ENCODE measurements around the gene FRMPD4. TPM values are rescaled to one million over a fixed set of nuclear protein-coding genes. Genes with fewer than 3 reads are reported as not detected.

FRMPD4 gene
- total RNA-seq, 1 experiment from 2014 or later = not detected

DNA sequence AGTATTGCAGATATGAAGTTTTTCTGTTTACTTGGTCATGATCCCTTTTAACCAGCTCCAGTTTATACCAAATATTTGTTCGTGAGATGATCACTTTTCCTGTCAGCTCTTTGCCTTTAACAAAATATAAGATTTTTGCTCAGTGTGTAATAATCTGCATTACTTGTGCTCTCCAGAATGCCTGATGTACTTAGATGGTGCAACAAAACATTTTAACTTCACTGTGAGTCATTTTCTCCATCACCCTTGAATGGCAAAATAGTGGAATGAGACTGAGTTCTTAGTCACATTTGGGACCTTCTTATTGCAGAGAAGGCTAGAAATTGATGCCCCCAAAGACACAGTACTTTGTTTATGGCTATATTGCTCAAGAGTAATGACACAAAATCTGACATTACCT lies 252.0 kb downstream of the FRMPD4 start:
- Histone ChIP-seq H3K4me2 (no peak overlapping the region), H3F3A (ENCODE audit: insufficient read depth, low read depth) (no peaks in the 10 kb centered on the region), H3K79me2 (ENCODE audit: low read depth) (no peaks in the 10 kb centered on the region), H3K9me3 (ENCODE audit: insufficient read depth, low read depth) (no peaks in the 10 kb centered on the region), H3K9me2 (ENCODE audit: insufficient read depth) (no peaks in the 10 kb centered on the region), H2AFZ (no peak overlapping the region), H3K27me3 (ENCODE audit: insufficient read depth, low read depth) (0 out of 2 replicates have a peak, but pooled peaks cover 3% of the 10 kb centered on the region), H3K36me3 (ENCODE audit: low read depth) (no peaks in the 10 kb centered on the region), H3K27ac (no peak overlapping the region), H3K4me3 (no peak overlapping the region), H4K20me1 (ENCODE audit: insufficient read depth) (no peaks in the 10 kb centered on the region), H3K4me1 (replicated peaks; ENCODE audit: insufficient read depth) (no peaks in the 10 kb centered on the region)
- intact Hi-C loops (cut with micrococcal nuclease; ENCODE audit: unreplicated experiment) = no loop called here
- POLR2A ChIA-PET (ENCODE audit: unreplicated experiment) = no interaction called here
- CTCF ChIA-PET = no interaction called here
- no peak for DNase-seq
- no peak for TF ChIP-seq EZH2 (IDR thresholded peaks at IDR 0.05; ENCODE audit: low read depth)
- TF ChIP-seq, protein P1, sequence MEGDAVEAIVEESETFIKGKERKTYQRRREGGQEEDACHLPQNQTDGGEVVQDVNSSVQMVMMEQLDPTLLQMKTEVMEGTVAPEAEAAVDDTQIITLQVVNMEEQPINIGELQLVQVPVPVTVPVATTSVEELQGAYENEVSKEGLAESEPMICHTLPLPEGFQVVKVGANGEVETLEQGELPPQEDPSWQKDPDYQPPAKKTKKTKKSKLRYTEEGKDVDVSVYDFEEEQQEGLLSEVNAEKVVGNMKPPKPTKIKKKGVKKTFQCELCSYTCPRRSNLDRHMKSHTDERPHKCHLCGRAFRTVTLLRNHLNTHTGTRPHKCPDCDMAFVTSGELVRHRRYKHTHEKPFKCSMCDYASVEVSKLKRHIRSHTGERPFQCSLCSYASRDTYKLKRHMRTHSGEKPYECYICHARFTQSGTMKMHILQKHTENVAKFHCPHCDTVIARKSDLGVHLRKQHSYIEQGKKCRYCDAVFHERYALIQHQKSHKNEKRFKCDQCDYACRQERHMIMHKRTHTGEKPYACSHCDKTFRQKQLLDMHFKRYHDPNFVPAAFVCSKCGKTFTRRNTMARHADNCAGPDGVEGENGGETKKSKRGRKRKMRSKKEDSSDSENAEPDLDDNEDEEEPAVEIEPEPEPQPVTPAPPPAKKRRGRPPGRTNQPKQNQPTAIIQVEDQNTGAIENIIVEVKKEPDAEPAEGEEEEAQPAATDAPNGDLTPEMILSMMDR (conservative IDR thresholded peaks at IDR 0.05) = no peak
- no TSS peak for BruUV-seq (replicated peaks)

DNA sequence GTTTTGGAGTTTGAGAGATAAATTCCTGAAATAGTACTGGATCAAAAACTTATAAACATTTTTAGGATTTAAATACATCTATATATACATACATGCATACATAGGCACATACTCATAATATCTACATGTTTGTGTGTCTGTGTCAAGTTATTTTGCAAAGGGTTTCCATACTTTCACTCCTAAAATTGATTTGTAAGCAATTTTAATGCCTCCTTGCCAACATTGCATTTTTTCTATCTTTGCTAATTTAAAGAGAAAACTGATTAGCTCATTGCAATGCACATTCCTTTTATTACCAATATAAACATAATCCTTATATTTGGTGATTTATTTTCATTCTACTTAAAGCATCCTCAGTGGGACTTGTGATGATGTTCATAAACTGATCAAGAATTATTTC lies 258.3 kb downstream of the FRMPD4 start:
- no peak overlapping the region for H2AFZ ChIP-seq
- ChIA-PET CTCF (no interaction called here), POLR2A (ENCODE audit: unreplicated experiment) (no interaction called here)
- H3K27ac ChIP-seq = no peak overlapping the region
- no TSS peak for BruUV-seq (replicated peaks)
- DNase-seq = no peak
- H3K4me2 ChIP-seq = no peak overlapping the region
- no peaks in the 10 kb centered on the region for H3K36me3 ChIP-seq (ENCODE audit: low read depth)
- H3K4me3 ChIP-seq = no peak overlapping the region
- intact Hi-C loops (cut with micrococcal nuclease; ENCODE audit: unreplicated experiment) = no loop called here
- TF ChIP-seq, protein P1 (conservative IDR thresholded peaks at IDR 0.05) = no peak
- no peak for TF ChIP-seq EZH2 (IDR thresholded peaks at IDR 0.05; ENCODE audit: low read depth)
- H3K9me3 ChIP-seq (ENCODE audit: insufficient read depth, low read depth) = no peaks in the 10 kb centered on the region
- H3K27me3 ChIP-seq (ENCODE audit: insufficient read depth, low read depth) = no peaks in the 10 kb centered on the region
- H3K4me1 ChIP-seq (replicated peaks; ENCODE audit: insufficient read depth) = no peaks in the 10 kb centered on the region
- H3F3A ChIP-seq (ENCODE audit: insufficient read depth, low read depth) = no peaks in the 10 kb centered on the region
- no peaks in the 10 kb centered on the region for H4K20me1 ChIP-seq (ENCODE audit: insufficient read depth)
- no peaks in the 10 kb centered on the region for H3K79me2 ChIP-seq (ENCODE audit: low read depth)
- H3K9me2 ChIP-seq (ENCODE audit: insufficient read depth) = no peaks in the 10 kb centered on the region

DNA sequence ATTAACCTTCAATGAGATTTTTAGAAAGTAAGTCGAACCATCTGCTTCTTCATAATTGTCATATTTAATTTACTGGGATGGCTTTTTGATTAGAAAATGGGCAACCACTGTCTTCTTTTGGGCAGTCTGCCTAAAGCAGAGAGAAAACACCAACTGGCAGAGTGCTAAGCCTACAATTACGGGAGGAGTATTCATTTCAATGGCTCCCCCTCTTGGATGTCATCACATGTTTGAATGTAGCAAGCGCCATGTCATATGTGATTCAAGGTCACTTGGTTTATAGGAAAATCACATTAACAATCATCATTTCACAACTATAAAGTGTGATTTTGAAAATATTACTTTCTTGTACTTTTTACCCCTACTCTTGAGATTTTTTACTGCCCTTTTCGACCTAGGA lies 261.9 kb downstream of the FRMPD4 start:
- ChIA-PET CTCF (no interaction called here), POLR2A (ENCODE audit: unreplicated experiment) (no interaction called here)
- Histone ChIP-seq H3K4me3 (no peak overlapping the region), H4K20me1 (ENCODE audit: insufficient read depth) (no peaks in the 10 kb centered on the region), H3K36me3 (ENCODE audit: low read depth) (no peaks in the 10 kb centered on the region), H3K27ac (no peak overlapping the region), H3F3A (ENCODE audit: insufficient read depth, low read depth) (no peaks in the 10 kb centered on the region), H3K4me1 (replicated peaks; ENCODE audit: insufficient read depth) (no peaks in the 10 kb centered on the region), H3K4me2 (no peak overlapping the region), H3K9me3 (ENCODE audit: insufficient read depth, low read depth) (no peaks in the 10 kb centered on the region), H3K9me2 (ENCODE audit: insufficient read depth) (no peaks in the 10 kb centered on the region), H3K27me3 (ENCODE audit: insufficient read depth, low read depth) (no peaks in the 10 kb centered on the region), H2AFZ (no peak overlapping the region), H3K79me2 (ENCODE audit: low read depth) (no peaks in the 10 kb centered on the region)
- TF ChIP-seq, protein P1 (conservative IDR thresholded peaks at IDR 0.05) = no peak
- no peak for TF ChIP-seq EZH2 (IDR thresholded peaks at IDR 0.05; ENCODE audit: low read depth)
- DNase-seq = no peak
- intact Hi-C loops (cut with micrococcal nuclease; ENCODE audit: unreplicated experiment) = no loop called here
- BruUV-seq (replicated peaks) = no TSS peak

All from PC-9 (cell line).